NB4 (cell line): ENCODE data around the gene CDC34.

Source experiments
- CTCF ChIP-seq: IDR thresholded peaks from one replicate; pipeline ENCODE4 v1.5.1; 2012; ENCODE audit warnings: low read depth, low read length
- MAX ChIP-seq: IDR thresholded peaks from 2 replicates; pipeline ENCODE4 v1.6.1; 2011; ENCODE audit warnings: low read depth, low read length
- POLR2A ChIP-seq: IDR thresholded peaks from 2 replicates; pipeline ENCODE4 v1.6.1; 2011; ENCODE audit warnings: mild to moderate bottlenecking; ENCODE audit not compliant: insufficient read length; ENCODE audit errors: extremely low read depth

GRCh38 chr19:576768-577438, 45.3 kb downstream of the CDC34 start:
- TF ChIP-seq POLR2A (no peak), CTCF (no peak), MAX (no peak)
